B cell (primary cell): Measurements from ENCODE around the gene RLBP1.

ENCODE experiments used
- EZH2 ChIP-seq: IDR thresholded peaks from 2 replicates; pipeline ENCODE4 v1.6.1; 2012; ENCODE audit warnings: borderline replicate concordance, low read depth, mild to moderate bottlenecking, moderate library complexity, low read length; ENCODE audit not compliant: insufficient read depth, poor library complexity, severe bottlenecking
- TF ChIP-seq, protein P1 (sequence below): fragments of 200-600 bp; IDR thresholded peaks from one replicate; pipeline ENCODE4 v1.8.0; 2022; ENCODE audit warnings: antibody characterized with exemption, mild to moderate bottlenecking

GRCh38 chr15:89177116-89177515 lies 44.3 kb downstream of the RLBP1 start:
- TF ChIP-seq, protein P1, sequence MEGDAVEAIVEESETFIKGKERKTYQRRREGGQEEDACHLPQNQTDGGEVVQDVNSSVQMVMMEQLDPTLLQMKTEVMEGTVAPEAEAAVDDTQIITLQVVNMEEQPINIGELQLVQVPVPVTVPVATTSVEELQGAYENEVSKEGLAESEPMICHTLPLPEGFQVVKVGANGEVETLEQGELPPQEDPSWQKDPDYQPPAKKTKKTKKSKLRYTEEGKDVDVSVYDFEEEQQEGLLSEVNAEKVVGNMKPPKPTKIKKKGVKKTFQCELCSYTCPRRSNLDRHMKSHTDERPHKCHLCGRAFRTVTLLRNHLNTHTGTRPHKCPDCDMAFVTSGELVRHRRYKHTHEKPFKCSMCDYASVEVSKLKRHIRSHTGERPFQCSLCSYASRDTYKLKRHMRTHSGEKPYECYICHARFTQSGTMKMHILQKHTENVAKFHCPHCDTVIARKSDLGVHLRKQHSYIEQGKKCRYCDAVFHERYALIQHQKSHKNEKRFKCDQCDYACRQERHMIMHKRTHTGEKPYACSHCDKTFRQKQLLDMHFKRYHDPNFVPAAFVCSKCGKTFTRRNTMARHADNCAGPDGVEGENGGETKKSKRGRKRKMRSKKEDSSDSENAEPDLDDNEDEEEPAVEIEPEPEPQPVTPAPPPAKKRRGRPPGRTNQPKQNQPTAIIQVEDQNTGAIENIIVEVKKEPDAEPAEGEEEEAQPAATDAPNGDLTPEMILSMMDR, result no peak
- TF ChIP-seq EZH2, result no peak
